ENCODE results near the gene LRCH1.

LRCH1 gene

DNA sequence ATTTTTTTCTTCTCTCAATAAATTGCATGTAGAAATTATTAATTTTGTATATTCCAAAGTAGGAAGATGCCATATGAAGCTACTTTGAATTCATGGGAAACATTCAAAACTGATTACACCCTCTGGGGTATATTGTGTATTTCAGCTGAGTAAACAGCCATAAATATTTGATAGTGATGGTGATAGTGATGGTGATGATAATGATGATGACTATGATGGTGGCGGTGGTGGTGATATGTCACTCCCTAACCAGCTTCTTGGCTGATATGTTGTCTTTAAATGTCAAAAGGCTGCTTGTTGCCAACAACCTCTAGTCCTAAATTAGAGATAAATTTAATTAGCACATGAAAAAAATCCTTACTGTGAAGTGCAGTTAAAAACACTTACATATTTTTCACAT is 102.0 kb downstream of the LRCH1 start:
- H3K9ac ChIP-seq (ENCODE audit: low read depth, low read length): no peak overlapping the region
- H3K27me3 ChIP-seq (ENCODE audit: insufficient read depth, low read length, poor library complexity): no peaks in the 10 kb centered on the region
- H3K36me3 ChIP-seq (ENCODE audit: insufficient read depth, low read length): peaks cover 11% of the 10 kb centered on the region
- no peak overlapping the region for H3K4me3 ChIP-seq (ENCODE audit: low read depth in 1 of 2, low read length in 2 of 2)
- ATAC-seq (ENCODE audit: insufficient read depth, low read depth): no peak
- no peak overlapping the region for H2AFZ ChIP-seq (ENCODE audit: low read depth, low read length)
- no peak overlapping the region for H3K4me2 ChIP-seq (ENCODE audit: insufficient read depth, low read length)
- H3K27ac ChIP-seq (ENCODE audit: low read length): no peak overlapping the region
- TF ChIP-seq, protein P1, sequence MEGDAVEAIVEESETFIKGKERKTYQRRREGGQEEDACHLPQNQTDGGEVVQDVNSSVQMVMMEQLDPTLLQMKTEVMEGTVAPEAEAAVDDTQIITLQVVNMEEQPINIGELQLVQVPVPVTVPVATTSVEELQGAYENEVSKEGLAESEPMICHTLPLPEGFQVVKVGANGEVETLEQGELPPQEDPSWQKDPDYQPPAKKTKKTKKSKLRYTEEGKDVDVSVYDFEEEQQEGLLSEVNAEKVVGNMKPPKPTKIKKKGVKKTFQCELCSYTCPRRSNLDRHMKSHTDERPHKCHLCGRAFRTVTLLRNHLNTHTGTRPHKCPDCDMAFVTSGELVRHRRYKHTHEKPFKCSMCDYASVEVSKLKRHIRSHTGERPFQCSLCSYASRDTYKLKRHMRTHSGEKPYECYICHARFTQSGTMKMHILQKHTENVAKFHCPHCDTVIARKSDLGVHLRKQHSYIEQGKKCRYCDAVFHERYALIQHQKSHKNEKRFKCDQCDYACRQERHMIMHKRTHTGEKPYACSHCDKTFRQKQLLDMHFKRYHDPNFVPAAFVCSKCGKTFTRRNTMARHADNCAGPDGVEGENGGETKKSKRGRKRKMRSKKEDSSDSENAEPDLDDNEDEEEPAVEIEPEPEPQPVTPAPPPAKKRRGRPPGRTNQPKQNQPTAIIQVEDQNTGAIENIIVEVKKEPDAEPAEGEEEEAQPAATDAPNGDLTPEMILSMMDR (IDR thresholded peaks at IDR 0.05; ENCODE audit: borderline replicate concordance, extremely low read depth, low read length, poor library complexity, severe bottlenecking): no peak
- no peak for TF ChIP-seq EZH2 (IDR thresholded peaks at IDR 0.05; ENCODE audit: borderline replicate concordance, low read depth, low read length, severe bottlenecking)
- H4K20me1 ChIP-seq (ENCODE audit: insufficient read depth, low read length): peaks cover 11% of the 10 kb centered on the region; the same call in 1 of the 2 replicates
- no peaks in the 10 kb centered on the region for H3K4me1 ChIP-seq (ENCODE audit: insufficient read depth, low read length)
- peaks cover 39% of the 10 kb centered on the region for H3K79me2 ChIP-seq (ENCODE audit: insufficient read depth, low read length)
- DNase-seq: no peak
- H3K9me3 ChIP-seq (ENCODE audit: insufficient read depth, low read length, severe bottlenecking): no peaks in the 10 kb centered on the region

DNA sequence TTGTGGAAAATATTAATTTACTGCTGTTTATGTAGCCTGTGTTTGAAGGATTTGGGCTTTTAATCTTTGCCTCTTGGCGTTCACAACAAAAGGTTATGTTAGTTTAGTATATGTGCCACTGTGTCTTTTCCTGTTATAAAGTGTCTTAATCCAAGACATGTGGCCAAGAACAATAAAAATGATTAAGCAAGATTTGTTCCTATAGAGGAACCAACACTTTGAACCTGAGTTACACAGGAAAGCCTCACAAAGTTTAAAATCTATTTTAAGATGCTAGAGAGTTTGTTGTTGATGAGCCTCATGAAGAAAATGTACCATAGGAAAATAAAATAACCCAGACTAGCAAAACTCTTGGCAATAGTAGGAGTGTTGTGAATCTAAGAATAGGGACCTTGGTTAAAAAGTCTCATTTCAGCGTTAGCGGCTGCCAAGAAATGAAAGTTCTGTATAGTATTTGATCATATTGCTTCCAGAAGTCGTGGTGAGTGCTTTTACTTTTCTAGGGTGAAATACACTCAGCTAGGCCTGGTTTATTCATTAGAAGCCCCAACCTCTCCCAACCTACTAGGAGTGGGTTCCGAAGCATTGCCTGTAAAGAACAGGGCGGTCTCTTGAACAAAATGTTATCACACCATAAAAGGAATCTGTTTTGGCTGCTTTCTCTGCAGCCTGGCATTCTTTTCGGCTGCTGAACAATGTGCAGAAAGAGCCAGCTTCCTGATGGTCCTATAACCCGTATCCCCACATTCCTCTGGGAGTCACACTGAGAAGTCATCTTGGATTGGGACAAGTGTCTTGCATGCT is 102.6 kb downstream of the LRCH1 start:
- Histone ChIP-seq H4K20me1 (ENCODE audit: insufficient read depth, low read length) (peaks cover 12% of the 10 kb centered on the region), H3K9ac (ENCODE audit: low read depth, low read length) (no peak overlapping the region), H3K9me3 (ENCODE audit: insufficient read depth, low read length, severe bottlenecking) (no peaks in the 10 kb centered on the region), H3K27ac (ENCODE audit: low read length) (no peak overlapping the region), H3K36me3 (ENCODE audit: insufficient read depth, low read length) (peaks cover 11% of the 10 kb centered on the region), H2AFZ (ENCODE audit: low read depth, low read length) (no peak overlapping the region), H3K79me2 (ENCODE audit: insufficient read depth, low read length) (peaks cover 40% of the 10 kb centered on the region), H3K27me3 (ENCODE audit: insufficient read depth, low read length, poor library complexity) (no peaks in the 10 kb centered on the region), H3K4me3 (ENCODE audit: low read depth in 1 of 2, low read length in 2 of 2) (no peak overlapping the region), H3K4me1 (ENCODE audit: insufficient read depth, low read length) (no peaks in the 10 kb centered on the region), H3K4me2 (ENCODE audit: insufficient read depth, low read length) (no peak overlapping the region)
- DNase-seq (no peak), ATAC-seq (ENCODE audit: insufficient read depth, low read depth) (no peak)
- TF ChIP-seq, protein P1 (IDR thresholded peaks at IDR 0.05; ENCODE audit: borderline replicate concordance, extremely low read depth, low read length, poor library complexity, severe bottlenecking): no peak
- TF ChIP-seq EZH2 (IDR thresholded peaks at IDR 0.05; ENCODE audit: borderline replicate concordance, low read depth, low read length, severe bottlenecking): no peak

DNA sequence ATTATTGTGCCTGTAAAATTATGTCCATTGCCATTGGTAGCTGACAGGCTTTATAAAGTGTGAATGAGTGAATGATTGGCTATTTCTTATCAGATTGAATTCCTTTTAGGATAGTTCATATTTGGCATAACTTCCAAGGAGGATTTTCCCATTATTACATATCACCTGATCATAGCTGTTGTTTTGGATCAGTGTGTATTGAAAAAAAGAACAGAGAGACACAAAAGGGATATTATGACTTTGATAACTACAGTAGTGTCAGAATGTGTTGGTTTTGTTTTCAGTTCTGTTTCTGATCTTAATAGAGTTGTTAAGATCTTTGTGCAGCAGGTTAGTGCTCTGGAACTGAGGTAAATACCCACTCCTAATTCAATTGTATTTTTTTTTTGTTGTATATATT is 103.8 kb downstream of the LRCH1 start:
- peaks cover 4% of the 10 kb centered on the region; the same call in 1 of the 2 replicates for H3K36me3 ChIP-seq (ENCODE audit: insufficient read depth, low read length)
- H3K4me2 ChIP-seq (ENCODE audit: insufficient read depth, low read length): no peak overlapping the region
- H2AFZ ChIP-seq (ENCODE audit: low read depth, low read length): no peak overlapping the region
- H3K27ac ChIP-seq (ENCODE audit: low read length): no peak overlapping the region
- ATAC-seq (ENCODE audit: insufficient read depth, low read depth): no peak
- H4K20me1 ChIP-seq (ENCODE audit: insufficient read depth, low read length): peaks cover 13% of the 10 kb centered on the region
- no peaks in the 10 kb centered on the region for H3K9me3 ChIP-seq (ENCODE audit: insufficient read depth, low read length, severe bottlenecking)
- DNase-seq: no peak
- H3K27me3 ChIP-seq (ENCODE audit: insufficient read depth, low read length, poor library complexity): no peaks in the 10 kb centered on the region
- H3K4me1 ChIP-seq (ENCODE audit: insufficient read depth, low read length): no peaks in the 10 kb centered on the region
- peaks cover 45% of the 10 kb centered on the region for H3K79me2 ChIP-seq (ENCODE audit: insufficient read depth, low read length)
- no peak for TF ChIP-seq EZH2 (IDR thresholded peaks at IDR 0.05; ENCODE audit: borderline replicate concordance, low read depth, low read length, severe bottlenecking)
- TF ChIP-seq, protein P1 (IDR thresholded peaks at IDR 0.05; ENCODE audit: borderline replicate concordance, extremely low read depth, low read length, poor library complexity, severe bottlenecking): no peak
- no peak overlapping the region for H3K4me3 ChIP-seq (ENCODE audit: low read depth in 1 of 2, low read length in 2 of 2)
- no peak overlapping the region for H3K9ac ChIP-seq (ENCODE audit: low read depth, low read length)
